Neuronal stem cell (in vitro differentiated cells): Measurements from ENCODE around the gene ACAP1.
"Not testable (repeated sequence)": the region's sequence is repeated elsewhere in the genome, so short reads cannot be mapped to it uniquely, and the experiment has no call there.

Source experiments
- DNase-seq: peaks from one replicate; pipeline ENCODE4 v3.0.0-alpha.2; 2013; ENCODE audit warnings: low spot score
- H2AFZ ChIP-seq: one replicate; pipeline ENCODE4 v1.6.1; 2013; ENCODE audit warnings: mild to moderate bottlenecking, low read length, inconsistent platforms
- H2AK5ac ChIP-seq: 2 replicates; pipeline ENCODE4 v1.6.1; 2013; ENCODE audit warnings: low read depth, mild to moderate bottlenecking, inconsistent platforms, low read length, moderate library complexity, mixed read lengths
- H2BK120ac ChIP-seq: 2 replicates; pipeline ENCODE4 v1.6.1; 2013; ENCODE audit warnings: low read depth, mild to moderate bottlenecking, inconsistent platforms, low read length, moderate library complexity, mixed read lengths
- H2BK12ac ChIP-seq: one replicate; pipeline ENCODE4 v1.6.1; 2013; ENCODE audit warnings: low read length, inconsistent platforms
- H2BK15ac ChIP-seq: 2 replicates; pipeline ENCODE4 v1.6.1; 2013; ENCODE audit warnings: mild to moderate bottlenecking, low read length, inconsistent platforms, mixed read lengths
- H2BK5ac ChIP-seq: one replicate; pipeline ENCODE4 v1.6.1; 2013; ENCODE audit warnings: inconsistent platforms, mild to moderate bottlenecking, low read length, moderate library complexity
- H3K14ac ChIP-seq: one replicate; pipeline ENCODE4 v1.6.1; 2013; ENCODE audit warnings: low read length, inconsistent platforms
- H3K18ac ChIP-seq: 2 replicates; pipeline ENCODE4 v1.6.1; 2013; ENCODE audit warnings: low read length, inconsistent platforms
- H3K23ac ChIP-seq: 2 replicates; pipeline ENCODE4 v1.6.1; 2013; ENCODE audit warnings: low read depth, mild to moderate bottlenecking, mixed read lengths, low read length, inconsistent platforms; ENCODE audit not compliant: poor library complexity
- H3K27ac ChIP-seq: replicated peaks from 3 replicates; pipeline ENCODE4 v1.5.1; 2013; ENCODE audit warnings: low read length, inconsistent platforms
- H3K27me3 ChIP-seq, 3 experiments: 2 replicates each; pipeline ENCODE4 v1.6.1; 2013; ENCODE audit warnings: low read length in 3 of 3, mild to moderate bottlenecking in 2 of 3, inconsistent platforms in 1 of 3, low read depth in 1 of 3, mixed read lengths in 1 of 3, moderate library complexity in 1 of 3; ENCODE audit not compliant: control insufficient read depth in 3 of 3, insufficient read depth in 3 of 3
- H3K36me3 ChIP-seq, 2 donors: replicated peaks in 1 of 2; 2 replicates each; pipeline ENCODE4 v1.6.1; 2013; ENCODE audit warnings: low read length in 2 of 2; ENCODE audit not compliant: control insufficient read depth in 2 of 2, insufficient read depth in 2 of 2
- H3K4ac ChIP-seq: 2 replicates; pipeline ENCODE4 v1.6.1; 2013; ENCODE audit warnings: inconsistent platforms, mild to moderate bottlenecking, low read length, moderate library complexity
- H3K4me1 ChIP-seq, 2 donors: 1 replicate in 1 of 2; 2 replicates in 1 of 2; pipeline ENCODE4 v1.6.1; 2013; ENCODE audit warnings: low read length in 2 of 2, low read depth in 1 of 2; ENCODE audit not compliant: control insufficient read depth in 2 of 2, insufficient read depth in 1 of 2
- H3K4me2 ChIP-seq: one replicate; pipeline ENCODE4 v1.6.1; 2013; ENCODE audit warnings: mild to moderate bottlenecking, low read length, inconsistent platforms; ENCODE audit not compliant: insufficient read depth, poor library complexity, severe bottlenecking
- H3K4me3 ChIP-seq, 2 donors: 2 replicates each; pipeline ENCODE4 v1.5.1; 2013; ENCODE audit warnings: low read length in 2 of 2, mild to moderate bottlenecking in 2 of 2, inconsistent platforms in 1 of 2, moderate library complexity in 1 of 2
- H3K79me1 ChIP-seq: one replicate; pipeline ENCODE4 v1.6.1; 2013; ENCODE audit warnings: low read depth, mild to moderate bottlenecking, inconsistent platforms, low read length, moderate library complexity
- H3K9ac ChIP-seq: one replicate; pipeline ENCODE4 v1.6.1; 2013; ENCODE audit warnings: mild to moderate bottlenecking, low read depth, low read length, inconsistent platforms; ENCODE audit not compliant: poor library complexity
- H3K9me3 ChIP-seq, 2 donors: replicated peaks in 1 of 2; 2 replicates each; pipeline versions ENCODE3 to v1.6.1; 2013; ENCODE audit warnings: low read length in 2 of 2, mild to moderate bottlenecking in 2 of 2, inconsistent platforms in 1 of 2, low read depth in 1 of 2, mixed read lengths in 1 of 2, moderate library complexity in 1 of 2; ENCODE audit not compliant: control insufficient read depth in 2 of 2, insufficient read depth in 1 of 2
- H4K8ac ChIP-seq: one replicate; pipeline ENCODE4 v1.6.1; 2013; ENCODE audit warnings: low read depth, mild to moderate bottlenecking, inconsistent platforms, low read length, moderate library complexity
- H4K91ac ChIP-seq: one replicate; pipeline ENCODE4 v1.6.1; 2013; ENCODE audit warnings: low read length, low read depth, mild to moderate bottlenecking, inconsistent platforms; ENCODE audit not compliant: poor library complexity
- WGBS, 2 donors: extraction: QIAGEN DNeasy Blood & Tissue Kit; methylation state at CpG; one replicate each; pipeline ENCODE4 v1.1.7; 2013; ENCODE audit warnings: missing lambda C conversion rate in 2 of 2, mixed read lengths in 1 of 2; ENCODE audit not compliant: insufficient read length in 2 of 2, insufficient replicate concordance in 1 of 2; ENCODE audit errors: extremely low coverage in 2 of 2; 5-methylcytosine and 5-hydroxymethylcytosine counted together

The ACAP1 gene

GRCh38 chr17:7332600-7333069 is 3.7 kb upstream of the ACAP1 start:
- not testable (repeated sequence) for DNase-seq, H4K8ac ChIP-seq, H3K14ac ChIP-seq, H3K79me1 ChIP-seq, H3K36me3 ChIP-seq, H4K91ac ChIP-seq, H3K4me3 ChIP-seq, H3K18ac ChIP-seq, H2BK120ac ChIP-seq, H3K23ac ChIP-seq, H2BK12ac ChIP-seq, H2BK5ac ChIP-seq, H2AFZ ChIP-seq, H3K4me2 ChIP-seq, H3K9ac ChIP-seq, H2AK5ac ChIP-seq, H3K4ac ChIP-seq, H2BK15ac ChIP-seq, H3K27me3 ChIP-seq, H3K9me3 ChIP-seq, H3K27ac ChIP-seq
- peaks cover 17 to 28% of the 10 kb centered on the region in 2 donors for H3K4me1 ChIP-seq
- no CpG with 5 or more reads among the region's 14 CpGs for WGBS, 2 donors

GRCh38 chr17:7334938-7335538 is 1.3 kb upstream of the ACAP1 start:
- no peaks in the 10 kb centered on the region for H3K9me3 ChIP-seq
- H3K4me2 ChIP-seq = no peak overlapping the region
- no peak overlapping the region for H3K14ac ChIP-seq
- no peak overlapping the region for H4K8ac ChIP-seq
- peaks cover 10 to 20% of the 10 kb centered on the region in 2 donors for H3K4me1 ChIP-seq
- H3K18ac ChIP-seq = peak overlapping the region; percentile 27
- peak overlapping the region; percentile 6 for H2AFZ ChIP-seq
- H3K27ac ChIP-seq = no peak overlapping the region
- no peak overlapping the region for H4K91ac ChIP-seq
- H3K27me3 ChIP-seq = no peaks in the 10 kb centered on the region
- WGBS, 2 donors = no CpG with 5 or more reads among the region's 3 CpGs
- peak overlapping the region; percentile 45 for H3K23ac ChIP-seq
- no peak overlapping the region for H2BK12ac ChIP-seq
- H2BK15ac ChIP-seq = peak overlapping the region; percentile 19
- no peak for DNase-seq
- no peaks in the 10 kb centered on the region for H3K36me3 ChIP-seq
- H3K4me3 ChIP-seq = no peak overlapping the region
- no peak overlapping the region for H2BK5ac ChIP-seq
- no peak overlapping the region for H2BK120ac ChIP-seq
- H2AK5ac ChIP-seq = peak overlapping the region; percentile 49
- peak overlapping the region; percentile 44 for H3K4ac ChIP-seq
- H3K9ac ChIP-seq = peak overlapping the region; percentile 60
- H3K79me1 ChIP-seq = no peaks in the 10 kb centered on the region

GRCh38 chr17:7335765-7336164 is 564 bp upstream of the ACAP1 start:
- not testable (repeated sequence) for H3K4me2 ChIP-seq, H3K4ac ChIP-seq, H2BK5ac ChIP-seq, H4K8ac ChIP-seq, H2BK120ac ChIP-seq, H3K9me3 ChIP-seq, H3K4me3 ChIP-seq, H3K23ac ChIP-seq, H2BK15ac ChIP-seq, H2AK5ac ChIP-seq, H3K27me3 ChIP-seq, DNase-seq, H3K27ac ChIP-seq, H3K36me3 ChIP-seq, H3K18ac ChIP-seq, H3K9ac ChIP-seq, H3K79me1 ChIP-seq, H3K14ac ChIP-seq, H2BK12ac ChIP-seq
- Histone ChIP-seq H3K4me1 (peaks cover 6 to 15% of the 10 kb centered on the region in 2 donors), H4K91ac (peak overlapping the region; percentile 72), H2AFZ (peak overlapping the region; percentile 6)
- no CpG with 5 or more reads among the region's 13 CpGs for whole genome bisulfite sequencing, 2 donors

GRCh38 chr17:7337600-7337999 is 1.3 kb downstream of the ACAP1 start:
- H3K4me2 ChIP-seq, DNase-seq, H3K27me3 ChIP-seq, H4K8ac ChIP-seq, H3K27ac ChIP-seq, H2AFZ ChIP-seq, H3K79me1 ChIP-seq, H3K4me3 ChIP-seq, H3K14ac ChIP-seq, H3K9ac ChIP-seq, H3K4ac ChIP-seq, H3K36me3 ChIP-seq, H2AK5ac ChIP-seq, H3K18ac ChIP-seq, H2BK5ac ChIP-seq, H3K9me3 ChIP-seq, H2BK120ac ChIP-seq, H2BK12ac ChIP-seq, H2BK15ac ChIP-seq, H4K91ac ChIP-seq, H3K23ac ChIP-seq: not testable (repeated sequence)
- peaks cover 4 to 12% of the 10 kb centered on the region in 2 donors for H3K4me1 ChIP-seq
- WGBS, 2 donors = no CpG with 5 or more reads among the region's 7 CpGs
